Measurements from ENCODE around the gene SUPT4H1. TPM values are rescaled to one million over a fixed set of nuclear protein-coding genes. Genes with fewer than 3 reads are reported as not detected.
A peak's percentile ranks its signal among the peaks of the same experiment; 100 is the strongest.

The SUPT4H1 gene
- polyA plus RNA-seq, 1 donor (not counting 4 experiments of a cell fraction or from before 2014, with no cell fraction given) = 206 TPM

DNA sequence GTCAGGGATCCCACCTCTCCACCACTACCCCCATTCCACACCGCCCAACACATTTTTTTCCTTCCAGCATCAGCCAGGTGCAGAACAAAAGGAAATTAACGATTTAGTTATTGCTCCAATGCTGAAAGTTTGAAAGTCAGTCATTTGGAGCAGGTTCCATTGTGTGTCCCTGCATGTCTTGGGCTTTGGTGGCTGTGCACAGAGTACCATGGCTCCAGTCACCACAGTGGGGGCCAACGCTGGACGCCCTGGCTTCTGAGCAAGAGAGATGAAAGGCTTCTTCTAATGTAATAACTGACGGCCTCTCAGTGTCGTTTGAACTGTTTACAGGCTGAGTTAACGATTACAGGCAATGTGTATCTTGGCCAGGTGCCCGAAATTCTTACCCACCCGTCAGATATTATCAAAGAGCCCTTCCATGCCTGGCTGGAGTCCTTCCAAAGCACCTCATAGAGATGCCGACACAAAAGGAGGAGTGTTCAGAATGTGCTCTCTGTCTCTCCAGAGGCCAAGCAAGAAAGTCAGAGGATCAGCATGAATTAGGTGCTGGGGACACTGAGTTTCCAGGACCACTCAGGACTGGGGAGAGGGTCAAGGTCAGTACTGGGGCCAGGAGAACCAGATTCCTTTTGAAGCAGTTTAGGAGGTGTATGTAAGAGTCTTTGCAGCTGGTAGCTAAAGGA lies 39.4 kb upstream of the SUPT4H1 start:
- Histone ChIP-seq H2AFZ (ENCODE audit: control insufficient read depth, low read length) (no peak overlapping the region), H3K79me2 (ENCODE audit: control insufficient read depth, insufficient read depth, low read length) (peaks cover 67% of the 10 kb centered on the region), H3K9me1 (ENCODE audit: control insufficient read depth, extremely low read depth, insufficient read depth, low read length) (no peaks in the 10 kb centered on the region), H3K27ac (ENCODE audit: control insufficient read depth, insufficient read depth, low read length) (peak overlapping the region; percentile 13), H3K4me3 (ENCODE audit: control insufficient read depth in 2 of 3, extremely low read depth in 1 of 3, insufficient read depth in 2 of 3, low read depth in 1 of 3, low read length in 3 of 3) (peak overlapping the region in 2 of 3 experiments; percentile 12 to 18), H3K9ac (ENCODE audit: control insufficient read depth, extremely low read depth, insufficient read depth, low read length) (peak overlapping the region; percentile 19), H3K27me3 (ENCODE audit: control insufficient read depth, extremely low read depth, insufficient read depth, low read length) (no peaks in the 10 kb centered on the region), H3K4me1 (ENCODE audit: control insufficient read depth, extremely low read depth, insufficient read depth, low read length) (peaks cover 48% of the 10 kb centered on the region), H3K4me2 (ENCODE audit: control insufficient read depth, extremely low read depth, insufficient read depth, low read depth, low read length) (peak overlapping the region; percentile 69), H4K20me1 (ENCODE audit: control insufficient read depth, extremely low read depth, insufficient read depth, low read length) (peaks cover 11% of the 10 kb centered on the region), H3K9me3 (ENCODE audit: control insufficient read depth, low read depth, low read length) (no peaks in the 10 kb centered on the region), H3K36me3 (ENCODE audit: control insufficient read depth in 2 of 2, extremely low read depth in 1 of 2, insufficient read depth in 2 of 2, low read length in 2 of 2) (peaks cover 5% of the 10 kb centered on the region in 2 experiments)
- no peak for DNase-seq (ENCODE audit: low read depth, low spot score)
- peak; percentile 95 for FAIRE-seq
- TF ChIP-seq EZH2 (IDR thresholded peaks at IDR 0.05; ENCODE audit: low read length) = no peak
- TF ChIP-seq, protein P1, sequence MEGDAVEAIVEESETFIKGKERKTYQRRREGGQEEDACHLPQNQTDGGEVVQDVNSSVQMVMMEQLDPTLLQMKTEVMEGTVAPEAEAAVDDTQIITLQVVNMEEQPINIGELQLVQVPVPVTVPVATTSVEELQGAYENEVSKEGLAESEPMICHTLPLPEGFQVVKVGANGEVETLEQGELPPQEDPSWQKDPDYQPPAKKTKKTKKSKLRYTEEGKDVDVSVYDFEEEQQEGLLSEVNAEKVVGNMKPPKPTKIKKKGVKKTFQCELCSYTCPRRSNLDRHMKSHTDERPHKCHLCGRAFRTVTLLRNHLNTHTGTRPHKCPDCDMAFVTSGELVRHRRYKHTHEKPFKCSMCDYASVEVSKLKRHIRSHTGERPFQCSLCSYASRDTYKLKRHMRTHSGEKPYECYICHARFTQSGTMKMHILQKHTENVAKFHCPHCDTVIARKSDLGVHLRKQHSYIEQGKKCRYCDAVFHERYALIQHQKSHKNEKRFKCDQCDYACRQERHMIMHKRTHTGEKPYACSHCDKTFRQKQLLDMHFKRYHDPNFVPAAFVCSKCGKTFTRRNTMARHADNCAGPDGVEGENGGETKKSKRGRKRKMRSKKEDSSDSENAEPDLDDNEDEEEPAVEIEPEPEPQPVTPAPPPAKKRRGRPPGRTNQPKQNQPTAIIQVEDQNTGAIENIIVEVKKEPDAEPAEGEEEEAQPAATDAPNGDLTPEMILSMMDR (optimal IDR thresholded peaks at IDR 0.05 in 1 of 3, IDR thresholded peaks at IDR 0.05 in 1 of 3, conservative IDR thresholded peaks at IDR 0.05 in 1 of 3; ENCODE audit: extremely low read depth in 1 of 3, insufficient read depth in 2 of 3, low read length in 3 of 3) = no peak
- dilution Hi-C loops (cut with MboI; ENCODE audit: extremely low pct_ligation_motif_present, low sequenced_read_pairs) = no loop called here

DNA sequence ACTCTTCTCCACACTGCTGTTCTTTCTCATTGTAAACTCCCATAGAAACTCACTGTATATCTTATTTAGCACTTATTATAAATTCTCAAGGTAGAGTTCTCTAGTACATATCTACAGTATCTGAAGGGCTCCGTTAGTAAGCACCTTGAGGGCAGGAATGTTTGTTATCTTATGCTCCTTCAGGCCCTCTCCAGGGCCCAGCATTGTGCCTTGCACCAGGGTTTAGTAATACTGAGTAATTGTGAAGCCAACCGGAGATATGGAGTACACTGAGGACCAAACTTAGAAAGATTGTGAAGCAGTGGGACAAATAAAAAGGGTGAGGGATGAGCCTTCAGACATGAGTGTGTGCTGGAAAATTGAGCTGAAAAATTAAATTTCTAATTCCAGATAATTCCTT lies 38.9 kb upstream of the SUPT4H1 start:
- H3K9me3 ChIP-seq (ENCODE audit: control insufficient read depth, low read depth, low read length) = no peaks in the 10 kb centered on the region
- no peaks in the 10 kb centered on the region for H3K27me3 ChIP-seq (ENCODE audit: control insufficient read depth, extremely low read depth, insufficient read depth, low read length)
- H3K79me2 ChIP-seq (ENCODE audit: control insufficient read depth, insufficient read depth, low read length) = peaks cover 65% of the 10 kb centered on the region
- peaks cover 48% of the 10 kb centered on the region for H3K4me1 ChIP-seq (ENCODE audit: control insufficient read depth, extremely low read depth, insufficient read depth, low read length)
- H3K9ac ChIP-seq (ENCODE audit: control insufficient read depth, extremely low read depth, insufficient read depth, low read length) = no peak overlapping the region
- H3K4me3 ChIP-seq (ENCODE audit: control insufficient read depth in 2 of 3, extremely low read depth in 1 of 3, insufficient read depth in 2 of 3, low read depth in 1 of 3, low read length in 3 of 3) = peak overlapping the region in 1 of 3 experiments; percentile 18
- FAIRE-seq (no peak), DNase-seq (ENCODE audit: low read depth, low spot score) (no peak)
- dilution Hi-C loops (cut with MboI; ENCODE audit: extremely low pct_ligation_motif_present, low sequenced_read_pairs) = no loop called here
- TF ChIP-seq, protein P1 (optimal IDR thresholded peaks at IDR 0.05 in 1 of 3, IDR thresholded peaks at IDR 0.05 in 1 of 3, conservative IDR thresholded peaks at IDR 0.05 in 1 of 3; ENCODE audit: extremely low read depth in 1 of 3, insufficient read depth in 2 of 3, low read length in 3 of 3) = no peak
- no peak for TF ChIP-seq EZH2 (IDR thresholded peaks at IDR 0.05; ENCODE audit: low read length)
- no peak overlapping the region for H3K27ac ChIP-seq (ENCODE audit: control insufficient read depth, insufficient read depth, low read length)
- H3K4me2 ChIP-seq (ENCODE audit: control insufficient read depth, extremely low read depth, insufficient read depth, low read depth, low read length) = peak overlapping the region; percentile 69
- no peak overlapping the region for H2AFZ ChIP-seq (ENCODE audit: control insufficient read depth, low read length)
- peaks cover 5% of the 10 kb centered on the region in 2 experiments for H3K36me3 ChIP-seq (ENCODE audit: control insufficient read depth in 2 of 2, extremely low read depth in 1 of 2, insufficient read depth in 2 of 2, low read length in 2 of 2)
- H3K9me1 ChIP-seq (ENCODE audit: control insufficient read depth, extremely low read depth, insufficient read depth, low read length) = no peaks in the 10 kb centered on the region
- H4K20me1 ChIP-seq (ENCODE audit: control insufficient read depth, extremely low read depth, insufficient read depth, low read length) = peaks cover 9% of the 10 kb centered on the region
